Femur (tissue), 1 donor: ENCODE measurements around the gene ARHGEF6.

ENCODE experiments used
- DNase-seq: peaks from one replicate; pipeline ENCODE4 v3.0.0-alpha.2; 2017

Gene ARHGEF6

GRCh38 chrX:136691028-136691809 lies 89.5 kb downstream of the ARHGEF6 start:
- DNase-seq = no peak

DNA sequence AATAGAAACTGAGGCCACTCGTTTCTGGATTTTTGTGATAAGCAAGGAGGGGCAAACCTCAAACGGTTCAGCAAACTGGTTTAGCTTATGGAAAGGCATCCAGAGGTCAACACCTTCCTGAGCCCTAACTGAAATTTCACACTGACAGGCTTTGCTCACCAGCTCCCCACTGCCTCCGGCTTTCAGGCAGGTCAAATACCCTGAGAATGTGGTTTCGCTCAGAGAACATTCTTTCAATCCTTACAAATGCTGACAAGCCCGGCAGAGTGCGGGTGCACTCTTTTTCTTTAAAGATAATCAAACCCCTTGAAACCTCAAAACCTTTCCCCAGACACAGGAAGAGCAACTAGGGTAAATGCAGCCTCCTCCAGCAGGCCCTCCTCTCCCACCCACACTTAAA lies 91.3 kb downstream of the ARHGEF6 start:
- DNase-seq = no peak

DNA sequence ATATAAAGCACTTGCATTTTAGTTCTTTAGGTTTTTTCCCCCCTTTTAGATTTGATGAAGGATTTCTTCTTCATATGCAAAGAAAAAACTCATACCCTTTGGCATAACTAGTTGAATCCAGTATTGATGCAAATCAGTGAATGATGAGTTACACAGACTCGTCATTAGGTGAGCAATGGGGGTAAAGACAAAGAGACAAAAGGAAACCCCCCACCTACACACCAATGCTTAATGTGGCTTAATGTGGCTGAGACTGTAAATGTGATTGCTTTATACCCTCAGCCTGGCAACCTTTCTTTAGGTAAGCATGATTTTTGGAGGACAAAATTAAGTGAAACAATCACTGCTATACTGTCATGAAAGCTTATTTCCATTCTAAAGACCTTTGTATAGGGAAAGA lies 93.3 kb downstream of the ARHGEF6 start:
- no peak for DNase-seq

DNA sequence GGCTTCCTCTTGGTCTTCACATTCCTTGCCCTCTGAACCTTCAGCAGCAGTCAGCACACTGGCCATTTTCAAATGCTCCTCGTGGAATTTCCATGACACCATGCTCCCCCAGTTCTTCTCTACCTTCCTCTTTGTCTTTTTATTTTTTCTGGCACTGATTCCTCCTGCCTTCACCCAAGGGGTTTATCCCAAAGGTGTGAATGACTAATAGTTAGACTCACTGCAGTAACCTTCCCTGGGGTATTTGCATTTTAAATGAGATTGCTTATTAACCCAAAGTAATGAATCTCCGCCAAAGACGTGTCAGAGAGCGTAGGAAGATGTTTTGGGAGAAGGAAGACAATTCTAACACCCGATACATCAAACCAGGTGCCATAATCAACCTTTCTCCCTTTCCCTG lies 96.6 kb downstream of the ARHGEF6 start:
- no peak for DNase-seq

GRCh38 chrX:136679531-136679930 lies 101.2 kb downstream of the ARHGEF6 start:
- DNase-seq = no peak

- DNase-seq = no peak
Measured at GRCh38 chrX:136674270-136674985, 106.3 kb downstream of the ARHGEF6 start.

- DNase-seq = no peak
Measured at GRCh38 chrX:136671006-136671610, 109.6 kb downstream of the ARHGEF6 start.

- DNase-seq = no peak
Measured at GRCh38 chrX:136667446-136668168, 113.1 kb downstream of the ARHGEF6 start.

- no peak for DNase-seq
Measured at GRCh38 chrX:136666088-136666487, 114.6 kb downstream of the ARHGEF6 start.

DNA sequence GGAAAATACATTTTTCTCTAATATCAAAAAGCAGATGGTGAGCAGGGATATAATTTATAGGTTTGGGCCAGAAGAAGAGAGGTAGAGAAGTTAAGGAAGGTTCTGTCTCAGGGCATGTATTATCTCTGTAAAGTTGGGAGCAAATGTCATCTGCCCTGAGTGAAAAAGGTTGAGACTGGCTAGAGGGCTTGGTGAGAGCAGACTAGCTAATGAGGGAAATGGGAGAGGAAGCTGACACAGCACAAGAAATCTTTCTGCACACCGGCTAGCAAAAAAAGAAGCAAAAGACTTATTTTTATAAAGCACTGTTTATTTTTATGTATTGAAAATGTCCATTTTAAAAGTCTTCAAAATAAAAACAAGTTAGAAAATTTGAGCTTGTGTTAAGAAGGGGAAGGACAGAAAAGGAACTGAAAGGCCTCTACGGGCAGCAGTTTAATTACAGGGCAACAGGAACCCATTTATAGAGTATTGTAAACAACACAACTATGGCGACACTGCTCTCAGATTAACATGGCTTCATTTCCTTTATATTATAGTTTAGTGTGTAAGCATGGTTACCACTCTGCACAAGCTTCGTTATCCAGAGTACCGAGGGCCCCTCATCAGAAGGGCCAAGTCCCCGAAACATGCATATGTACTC lies 115.4 kb downstream of the ARHGEF6 start:
- DNase-seq = no peak

DNA sequence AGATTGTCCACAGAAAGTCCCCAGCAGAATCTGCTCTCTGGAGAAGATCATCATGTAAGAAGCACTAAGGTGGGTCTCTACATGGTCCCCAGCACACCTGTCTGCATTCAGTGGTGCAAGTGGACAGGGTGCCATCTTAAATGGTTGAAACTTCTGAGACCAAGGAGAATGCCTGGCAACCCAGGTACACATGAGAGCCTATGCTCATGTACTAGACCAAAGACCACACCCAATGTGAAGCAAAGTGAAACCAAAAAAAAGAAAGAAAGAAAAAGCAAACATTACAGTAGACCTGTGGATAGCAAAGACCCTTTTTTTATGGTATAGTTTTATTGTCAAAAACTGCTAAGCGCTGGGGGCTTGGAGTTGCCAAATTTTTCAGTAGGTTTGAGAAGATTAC lies 117.8 kb downstream of the ARHGEF6 start:
- no peak for DNase-seq

DNA sequence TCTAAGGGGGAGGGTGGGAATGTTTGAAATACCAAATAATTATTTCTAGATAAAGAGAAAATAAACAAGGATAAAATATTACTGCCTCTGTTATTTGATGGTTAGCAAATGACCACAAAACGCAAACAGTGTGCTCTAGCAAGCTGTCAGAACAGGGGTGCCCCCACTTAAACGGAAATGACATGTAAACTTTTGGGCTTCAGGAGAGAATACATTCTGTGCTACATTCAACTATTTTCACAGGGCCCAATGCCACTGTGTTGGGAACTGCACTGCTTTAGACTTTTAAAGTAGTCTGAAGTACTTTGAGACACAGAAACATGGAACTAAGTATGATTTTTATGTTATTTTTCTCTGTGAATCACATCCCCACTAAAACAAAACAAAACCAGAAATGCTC lies 118.6 kb downstream of the ARHGEF6 start:
- DNase-seq = no peak

DNA sequence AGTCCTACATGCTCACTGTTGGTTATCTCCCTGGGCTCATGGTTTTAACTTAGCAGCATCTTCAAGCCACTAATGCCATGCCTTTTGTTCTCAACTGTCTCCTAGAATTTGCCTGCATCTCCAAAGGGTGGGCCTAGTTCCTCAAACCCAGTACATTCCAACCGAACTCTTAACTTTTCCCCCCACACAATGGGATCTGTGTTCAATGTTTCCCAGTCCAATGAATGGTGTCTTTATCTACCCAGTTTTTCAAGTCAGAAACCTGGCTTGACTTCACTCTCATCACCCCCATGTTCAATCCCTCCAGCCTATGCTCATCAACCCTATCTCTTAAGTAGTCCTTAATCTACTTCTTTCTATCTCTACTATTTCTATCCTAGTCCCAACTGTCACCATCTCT lies 119.8 kb downstream of the ARHGEF6 start:
- DNase-seq = no peak

- DNase-seq = no peak
Measured at GRCh38 chrX:136659174-136659573, 121.6 kb downstream of the ARHGEF6 start.

- no peak for DNase-seq
Measured at GRCh38 chrX:136658151-136658550, 122.6 kb downstream of the ARHGEF6 start.

- no peak for DNase-seq
Measured at GRCh38 chrX:136656361-136656964, 124.3 kb downstream of the ARHGEF6 start.

DNA sequence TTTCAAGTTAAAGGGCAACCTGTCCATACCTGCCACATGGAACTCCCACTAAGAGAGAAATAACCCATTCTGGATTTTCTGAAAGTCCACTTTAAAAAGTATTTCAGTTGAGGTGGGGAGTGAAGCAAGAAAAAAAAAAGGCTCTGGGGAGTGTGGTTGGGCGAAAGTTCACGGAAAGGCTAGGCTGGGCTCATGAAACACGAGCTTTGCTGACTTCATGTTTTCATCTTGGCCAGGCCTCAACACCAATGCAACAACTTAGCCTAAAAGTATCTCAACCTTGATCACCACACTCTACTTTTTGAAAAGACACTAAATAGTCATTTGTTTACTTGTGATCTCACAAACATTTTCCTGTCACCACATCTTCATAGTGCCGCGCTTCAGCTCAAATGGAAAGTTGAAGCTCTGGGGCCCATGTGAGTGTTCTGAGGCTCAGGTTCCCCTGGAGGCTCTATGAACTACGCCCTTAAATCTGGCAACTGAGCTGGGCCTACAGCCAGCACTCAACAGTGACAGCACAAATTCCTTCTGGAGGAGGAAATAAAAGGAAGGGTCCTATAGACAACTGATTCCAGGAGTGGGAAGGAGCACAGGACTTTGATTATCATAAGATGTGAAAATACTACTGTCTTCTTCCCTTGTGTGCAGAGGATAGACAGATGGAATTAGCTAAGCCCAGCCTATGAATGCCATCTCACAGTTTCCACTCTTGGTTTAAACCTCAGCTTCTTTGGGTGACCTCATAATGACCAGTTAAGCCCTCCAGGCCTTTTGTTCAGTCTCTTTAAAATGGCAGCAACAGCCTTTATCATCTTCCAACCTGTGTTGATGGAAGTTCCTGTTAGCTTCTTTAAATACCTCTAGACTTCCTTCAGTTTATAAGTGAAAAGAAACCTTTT lies 127.7 kb downstream of the ARHGEF6 start:
- DNase-seq = no peak

GRCh38 chrX:136650811-136651210 lies 129.9 kb downstream of the ARHGEF6 start:
- no peak for DNase-seq

- no peak for DNase-seq
Measured at GRCh38 chrX:136647677-136648360, 132.9 kb downstream of the ARHGEF6 start, which contains the start of gene CD40LG. Gene CD40LG, plus strand, starts transcription at chrX:136648158. Its CDS starts 91 bp downstream, at chrX:136648249.

- DNase-seq = no peak
Measured at GRCh38 chrX:136646602-136647239, 134.0 kb downstream of the ARHGEF6 start.
